ENCODE measurements around the gene GARIN5B.

DNA sequence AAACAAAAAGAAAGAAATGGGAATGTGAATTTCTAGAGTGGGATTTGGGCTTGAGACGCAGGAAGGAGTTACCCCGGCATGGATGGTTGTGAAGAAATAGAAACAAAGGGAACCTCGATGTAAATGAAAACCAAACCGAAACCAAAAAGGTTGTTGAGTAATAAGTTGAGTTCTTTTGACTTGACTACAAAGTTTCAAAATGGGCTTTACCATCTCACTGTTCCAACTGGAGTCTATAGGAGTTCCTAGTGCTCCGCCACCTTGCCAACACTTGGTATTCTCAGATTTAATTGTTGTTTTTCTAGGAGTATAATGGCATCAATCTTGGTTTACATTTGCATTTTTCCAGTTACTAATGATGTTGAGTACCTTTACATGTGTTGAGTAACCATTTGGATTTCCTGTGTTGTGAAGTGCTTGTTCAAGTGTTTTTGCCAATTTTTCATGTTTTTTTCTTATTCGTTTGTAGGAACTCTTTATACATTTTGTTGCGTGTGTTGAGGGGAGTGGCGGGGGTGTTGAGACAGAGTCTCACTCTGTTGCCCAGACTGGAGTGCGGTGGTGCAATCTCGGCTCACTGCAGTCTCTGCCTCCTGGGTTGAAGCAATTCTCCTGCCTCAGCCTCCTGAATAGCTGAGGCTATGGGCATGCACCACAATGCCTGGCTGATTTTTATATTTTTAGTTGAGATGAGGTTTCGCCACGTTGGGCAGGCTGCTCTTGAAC, 35.3 kb upstream of the GARIN5B start:
- TF ChIP-seq, protein P1, sequence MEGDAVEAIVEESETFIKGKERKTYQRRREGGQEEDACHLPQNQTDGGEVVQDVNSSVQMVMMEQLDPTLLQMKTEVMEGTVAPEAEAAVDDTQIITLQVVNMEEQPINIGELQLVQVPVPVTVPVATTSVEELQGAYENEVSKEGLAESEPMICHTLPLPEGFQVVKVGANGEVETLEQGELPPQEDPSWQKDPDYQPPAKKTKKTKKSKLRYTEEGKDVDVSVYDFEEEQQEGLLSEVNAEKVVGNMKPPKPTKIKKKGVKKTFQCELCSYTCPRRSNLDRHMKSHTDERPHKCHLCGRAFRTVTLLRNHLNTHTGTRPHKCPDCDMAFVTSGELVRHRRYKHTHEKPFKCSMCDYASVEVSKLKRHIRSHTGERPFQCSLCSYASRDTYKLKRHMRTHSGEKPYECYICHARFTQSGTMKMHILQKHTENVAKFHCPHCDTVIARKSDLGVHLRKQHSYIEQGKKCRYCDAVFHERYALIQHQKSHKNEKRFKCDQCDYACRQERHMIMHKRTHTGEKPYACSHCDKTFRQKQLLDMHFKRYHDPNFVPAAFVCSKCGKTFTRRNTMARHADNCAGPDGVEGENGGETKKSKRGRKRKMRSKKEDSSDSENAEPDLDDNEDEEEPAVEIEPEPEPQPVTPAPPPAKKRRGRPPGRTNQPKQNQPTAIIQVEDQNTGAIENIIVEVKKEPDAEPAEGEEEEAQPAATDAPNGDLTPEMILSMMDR (conservative IDR thresholded peaks at IDR 0.05): no peak
- TF ChIP-seq EZH2 (IDR thresholded peaks at IDR 0.05; ENCODE audit: low read depth): no peak
